ENCODE measurements around the gene KRTAP10-10.

GRCh38 chr21:44650265-44650972, 13.3 kb downstream of the KRTAP10-10 start:
- TF ChIP-seq, protein P1, sequence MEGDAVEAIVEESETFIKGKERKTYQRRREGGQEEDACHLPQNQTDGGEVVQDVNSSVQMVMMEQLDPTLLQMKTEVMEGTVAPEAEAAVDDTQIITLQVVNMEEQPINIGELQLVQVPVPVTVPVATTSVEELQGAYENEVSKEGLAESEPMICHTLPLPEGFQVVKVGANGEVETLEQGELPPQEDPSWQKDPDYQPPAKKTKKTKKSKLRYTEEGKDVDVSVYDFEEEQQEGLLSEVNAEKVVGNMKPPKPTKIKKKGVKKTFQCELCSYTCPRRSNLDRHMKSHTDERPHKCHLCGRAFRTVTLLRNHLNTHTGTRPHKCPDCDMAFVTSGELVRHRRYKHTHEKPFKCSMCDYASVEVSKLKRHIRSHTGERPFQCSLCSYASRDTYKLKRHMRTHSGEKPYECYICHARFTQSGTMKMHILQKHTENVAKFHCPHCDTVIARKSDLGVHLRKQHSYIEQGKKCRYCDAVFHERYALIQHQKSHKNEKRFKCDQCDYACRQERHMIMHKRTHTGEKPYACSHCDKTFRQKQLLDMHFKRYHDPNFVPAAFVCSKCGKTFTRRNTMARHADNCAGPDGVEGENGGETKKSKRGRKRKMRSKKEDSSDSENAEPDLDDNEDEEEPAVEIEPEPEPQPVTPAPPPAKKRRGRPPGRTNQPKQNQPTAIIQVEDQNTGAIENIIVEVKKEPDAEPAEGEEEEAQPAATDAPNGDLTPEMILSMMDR (IDR thresholded peaks at IDR 0.05) = no peak
- no peak for TF ChIP-seq EP300 (IDR thresholded peaks at IDR 0.05)
- TF ChIP-seq POLR2A (IDR thresholded peaks at IDR 0.05) = no peak

Data from tibial nerve (tissue), 4 donors.